CD4-positive, alpha-beta T cell (primary cell): Measurements from ENCODE around the gene PHTF2. TPM values are rescaled to one million over a fixed set of nuclear protein-coding genes. Genes with fewer than 3 reads are reported as not detected.
A peak's percentile ranks its signal among the peaks of the same experiment; 100 is the strongest.

Experiments used
- ATAC-seq: fragments of 200-7000 bp; cut with Tn5 transposase; one replicate; pipeline ENCODE4 v1.10.0; 2022; ENCODE audit warnings: mild to moderate bottlenecking; ENCODE audit not compliant: poor library complexity
- CTCF ChIA-PET: fragments of 350-600 bp; sonication (Branson Sonifier 250); formaldehyde crosslinking; loops from one replicate; lab custom pipeline; 2021; ENCODE audit warnings: antibody characterized with exemption, inconsistent platforms; lab: Charles Lee
- POLR2A ChIA-PET: fragments of 350-600 bp; sonication (Branson Sonifier 250); formaldehyde crosslinking; loops from one replicate; lab custom pipeline; 2021; ENCODE audit warnings: antibody characterized with exemption, inconsistent platforms; lab: Charles Lee
- DNase-seq, 14 experiments: peaks; one replicate each; pipeline ENCODE4 v3.0.0-alpha.2; 2013 to 2020; ENCODE audit warnings: mixed read lengths in 2 of 14
- H3K27ac ChIP-seq, 2 donors: one replicate each; pipeline versions ENCODE4 v1.5.1 to v1.7.0; 2013; ENCODE audit warnings: low read length in 2 of 2, low read depth in 1 of 2, mild to moderate bottlenecking in 1 of 2
- H3K27me3 ChIP-seq, 2 experiments: 1 replicate in 1 of 2; 2 replicates in 1 of 2; pipeline versions ENCODE4 v1.6.1 to v1.7.0; 2013; ENCODE audit warnings: low read length in 2 of 2, control low read depth in 1 of 2, mild to moderate bottlenecking in 1 of 2, moderate library complexity in 1 of 2; ENCODE audit not compliant: insufficient read depth in 2 of 2, control insufficient read depth in 1 of 2
- H3K36me3 ChIP-seq: one replicate; pipeline ENCODE4 v1.6.1; 2013; ENCODE audit warnings: low read length, control low read depth; ENCODE audit not compliant: insufficient read depth
- H3K4me1 ChIP-seq: one replicate; pipeline ENCODE4 v1.6.1; 2013; ENCODE audit warnings: low read length, control low read depth; ENCODE audit not compliant: insufficient read depth
- H3K4me3 ChIP-seq: one replicate; pipeline ENCODE4 v1.5.1; 2013; ENCODE audit warnings: mild to moderate bottlenecking, low read length, moderate library complexity
- H3K9me3 ChIP-seq, 2 experiments: 1 replicate in 1 of 2; 2 replicates in 1 of 2; pipeline versions ENCODE4 v1.6.1 to v1.7.0; 2013; ENCODE audit warnings: low read length in 2 of 2, mild to moderate bottlenecking in 2 of 2, control low read depth in 1 of 2, moderate library complexity in 1 of 2; ENCODE audit not compliant: control insufficient read depth in 1 of 2, insufficient read depth in 1 of 2
- H3K27ac Mint-ChIP-seq: one replicate; pipeline ENCODE4 v1.8.0; 2020; ENCODE audit warnings: mixed read lengths
- H3K27me3 Mint-ChIP-seq: one replicate; pipeline ENCODE4 v1.8.0; 2021; ENCODE audit warnings: mixed read lengths
- H3K36me3 Mint-ChIP-seq: one replicate; pipeline ENCODE4 v1.8.0; 2021; ENCODE audit warnings: low read depth, mixed read lengths
- H3K4me1 Mint-ChIP-seq: one replicate; pipeline ENCODE4 v1.8.0; 2021; ENCODE audit warnings: low read depth, mixed read lengths
- H3K4me3 Mint-ChIP-seq: one replicate; pipeline ENCODE4 v1.8.0; 2020; ENCODE audit warnings: mild to moderate bottlenecking, mixed read lengths
- H3K9me3 Mint-ChIP-seq: one replicate; pipeline ENCODE4 v1.8.0; 2020; ENCODE audit warnings: mixed read lengths
- CTCF ChIP-seq: fragments of 200-600 bp; IDR thresholded peaks from one replicate; pipeline ENCODE4 v1.8.0; 2022; ENCODE audit warnings: antibody characterized with exemption, mild to moderate bottlenecking
- intact Hi-C, 2 experiments: fragments of 100-400 bp; cut with DNase I in 1 of 2; cut with micrococcal nuclease in 1 of 2; formaldehyde crosslinking; loops; one replicate each; pipeline versions ENCODE4 v1.15.1 to v1.9.0; 2023 to 2025; cut with DNase I, micrococcal nuclease
- total RNA-seq, 174 experiments: library from RNA in 2 of 174; stranded (reverse) in 2 of 174; gene quantifications; one replicate each; pipeline ENCODE4 v1.2.3 and lab custom pipeline; 2021 to 2026

Gene PHTF2
- total RNA-seq, 2 experiments from 2014 or later: 22.6 to 23.5 TPM

- Mint-ChIP-seq H3K4me1 (no peaks in the 10 kb centered on the region), H3K4me3 (no peak overlapping the region), H3K27ac (no peak overlapping the region), H3K9me3 (no peaks in the 10 kb centered on the region), H3K36me3 (no peaks in the 10 kb centered on the region), H3K27me3 (peaks cover 11% of the 10 kb centered on the region)
- CTCF ChIA-PET: no interaction called here
- no peak overlapping the region for H3K27ac ChIP-seq
- POLR2A ChIA-PET: no interaction called here
- intact Hi-C loops: no loop called here
- no peak for TF ChIP-seq CTCF
- DNase-seq: no peak
- H3K9me3 ChIP-seq: no peaks in the 10 kb centered on the region
- no peak overlapping the region for H3K4me3 ChIP-seq
- H3K36me3 ChIP-seq: no peaks in the 10 kb centered on the region
- no peak for ATAC-seq
- H3K4me1 ChIP-seq: no peaks in the 10 kb centered on the region
- no peaks in the 10 kb centered on the region for H3K27me3 ChIP-seq
Measured at GRCh38 chr7:77985974-77986339, 187.4 kb downstream of the PHTF2 start.

GRCh38 chr7:77989981-77990566 is 191.5 kb downstream of the PHTF2 start:
- CTCF ChIA-PET: no interaction called here
- no peaks in the 10 kb centered on the region for H3K36me3 Mint-ChIP-seq

GRCh38 chr7:77991656-77992055 is 193.1 kb downstream of the PHTF2 start:
- Histone ChIP-seq H3K27ac (no peak overlapping the region), H3K4me1 (no peaks in the 10 kb centered on the region), H3K4me3 (no peak overlapping the region), H3K27me3 (no peaks in the 10 kb centered on the region), H3K36me3 (no peaks in the 10 kb centered on the region), H3K9me3 (no peaks in the 10 kb centered on the region)
- DNase-seq: no peak
- no peaks in the 10 kb centered on the region for H3K9me3 Mint-ChIP-seq
- ChIA-PET CTCF (no interaction called here), POLR2A (no interaction called here)
- TF ChIP-seq CTCF: no peak
- H3K27ac Mint-ChIP-seq: no peak overlapping the region
- peaks cover 5% of the 10 kb centered on the region for H3K27me3 Mint-ChIP-seq
- H3K4me1 Mint-ChIP-seq: no peaks in the 10 kb centered on the region
- H3K4me3 Mint-ChIP-seq: no peak overlapping the region
- no peak for ATAC-seq
- intact Hi-C loops: no loop called here
- H3K36me3 Mint-ChIP-seq: no peaks in the 10 kb centered on the region

More at GRCh38 chr7:77989981-77990566, 191.5 kb downstream of the PHTF2 start:
- intact Hi-C loops: no loop called here
- no peak for TF ChIP-seq CTCF
- Histone ChIP-seq H3K4me1 (no peaks in the 10 kb centered on the region), H3K27me3 (no peaks in the 10 kb centered on the region), H3K27ac (no peak overlapping the region), H3K9me3 (no peaks in the 10 kb centered on the region), H3K4me3 (no peak overlapping the region), H3K36me3 (no peaks in the 10 kb centered on the region)
- POLR2A ChIA-PET: no interaction called here
- no peaks in the 10 kb centered on the region for H3K4me1 Mint-ChIP-seq
- no peak overlapping the region for H3K4me3 Mint-ChIP-seq
- H3K27ac Mint-ChIP-seq: no peak overlapping the region
- H3K9me3 Mint-ChIP-seq: no peaks in the 10 kb centered on the region
- DNase-seq: peak in 3 of 14 experiments; percentile 5 to 14 (median 13)
- no peak for ATAC-seq
- peaks cover 5% of the 10 kb centered on the region for H3K27me3 Mint-ChIP-seq
